HEK293T (cell line): ENCODE results near the gene TMEM39A.

ENCODE experiments used
- ELF4 ChIP-seq: fragments of 450-650 bp; IDR thresholded peaks from 2 replicates; pipeline ENCODE4 v1.6.1; 2017; ENCODE audit warnings: antibody characterized with exemption
- FOXM1 ChIP-seq: fragments of 450-650 bp; IDR thresholded peaks from 2 replicates; pipeline ENCODE4 v1.6.1; 2017; ENCODE audit warnings: mild to moderate bottlenecking, borderline replicate concordance

GRCh38 chr3:119443179-119443578 is 20.2 kb downstream of the TMEM39A start:
- TF ChIP-seq FOXM1 (no peak), ELF4 (no peak)
